HEK293T (cell line): ENCODE measurements around the gene SLC25A17.
"Not testable (repeated sequence)": the region's sequence is repeated elsewhere in the genome, so short reads cannot be mapped to it uniquely, and the experiment has no call there.

ENCODE experiments used
- CTCF ChIA-PET: fragments of 350-600 bp; formaldehyde crosslinking; extraction: SDS; loops from one replicate; lab custom pipeline; 2021; ENCODE audit warnings: antibody characterized with exemption, inconsistent platforms; lab: Yijun Ruan, JAX
- POLR2A ChIA-PET: fragments of 350-600 bp; formaldehyde crosslinking; extraction: SDS; loops from one replicate; lab custom pipeline; 2020; ENCODE audit warnings: antibody characterized with exemption, inconsistent platforms; lab: Yijun Ruan, JAX
- DNase-seq: peaks from one replicate; pipeline ENCODE4 v3.0.0; 2012; ENCODE audit warnings: mixed read lengths; ENCODE audit errors: extremely low spot score
- ARNT ChIP-seq: fragments of 450-650 bp; IDR thresholded peaks from 2 replicates; pipeline ENCODE4 v1.6.1; 2017; ENCODE audit warnings: mild to moderate bottlenecking
- BHLHE40 ChIP-seq: fragments of 450-650 bp; IDR thresholded peaks from 2 replicates; pipeline ENCODE4 v1.6.1; 2016; ENCODE audit warnings: mild to moderate bottlenecking, moderate library complexity, borderline replicate concordance
- CTBP1 ChIP-seq: fragments of 450-650 bp; IDR thresholded peaks from 2 replicates; pipeline ENCODE4 v1.6.1; 2016; ENCODE audit warnings: borderline replicate concordance
- ELF4 ChIP-seq: fragments of 450-650 bp; IDR thresholded peaks from 2 replicates; pipeline ENCODE4 v1.6.1; 2017; ENCODE audit warnings: antibody characterized with exemption
- FOXA1 ChIP-seq: fragments of 450-650 bp; IDR thresholded peaks from 2 replicates; pipeline ENCODE4 v1.6.1; 2016; ENCODE audit warnings: mild to moderate bottlenecking
- FOXK2 ChIP-seq: fragments of 450-650 bp; IDR thresholded peaks from 2 replicates; pipeline ENCODE4 v1.6.1; 2016; ENCODE audit warnings: mild to moderate bottlenecking
- FOXM1 ChIP-seq: fragments of 450-650 bp; IDR thresholded peaks from 2 replicates; pipeline ENCODE4 v1.6.1; 2017; ENCODE audit warnings: mild to moderate bottlenecking, borderline replicate concordance
- HDGF ChIP-seq: fragments of 450-650 bp; IDR thresholded peaks from 2 replicates; pipeline ENCODE4 v1.6.1; 2017; ENCODE audit warnings: antibody characterized with exemption, borderline replicate concordance
- L3MBTL2 ChIP-seq: fragments of 450-650 bp; conservative IDR thresholded peaks from 2 replicates; pipeline ENCODE4 v1.6.1; 2016; ENCODE audit warnings: mild to moderate bottlenecking
- LEF1 ChIP-seq: fragments of 450-650 bp; IDR thresholded peaks from 2 replicates; pipeline ENCODE4 v1.6.1; 2017; ENCODE audit warnings: mild to moderate bottlenecking, borderline replicate concordance
- NFRKB ChIP-seq: fragments of 450-650 bp; IDR thresholded peaks from 2 replicates; pipeline ENCODE4 v1.6.1; 2016; ENCODE audit warnings: mild to moderate bottlenecking, moderate library complexity
- PKNOX1 ChIP-seq: fragments of 450-650 bp; IDR thresholded peaks from 2 replicates; pipeline ENCODE4 v1.6.1; 2016
- SP1 ChIP-seq: fragments of 450-650 bp; IDR thresholded peaks from 2 replicates; pipeline ENCODE4 v1.6.1; 2017
- SUZ12 ChIP-seq: fragments of 450-650 bp; IDR thresholded peaks from 2 replicates; pipeline ENCODE4 v1.6.1; 2016; ENCODE audit warnings: mild to moderate bottlenecking
- TARDBP ChIP-seq: fragments of 450-650 bp; IDR thresholded peaks from 2 replicates; pipeline ENCODE4 v1.6.1; 2016
- ZNF384 ChIP-seq: fragments of 450-650 bp; IDR thresholded peaks from 2 replicates; pipeline ENCODE4 v1.6.1; 2016

SLC25A17 gene

DNA sequence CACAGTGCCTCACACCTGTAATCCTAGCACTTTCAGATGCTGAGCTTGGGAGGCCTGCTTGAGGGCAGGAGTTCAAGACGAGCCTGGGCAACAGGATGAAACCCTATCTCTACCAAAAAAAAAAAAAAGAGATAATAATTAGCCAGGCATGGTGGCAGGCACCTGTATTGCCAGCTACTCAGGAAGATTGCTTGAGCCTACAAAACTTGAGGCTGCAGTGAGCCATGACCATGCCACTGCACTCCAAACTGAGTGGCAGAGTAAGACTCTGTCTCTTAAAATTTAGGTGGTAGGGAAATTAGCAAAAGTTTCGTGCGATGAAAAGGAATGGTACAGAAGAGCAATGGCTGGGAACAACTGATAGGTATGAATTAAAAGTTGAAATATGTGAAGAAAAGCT, 19.3 kb upstream of the SLC25A17 start:
- ChIA-PET POLR2A (no interaction called here), CTCF (interaction anchor here (0.6 kb wide), 2 partner anchors 12 to 902 kb away, joined by 5 to 7 read pairs; no protein-coding TSS in a partner anchor)
- TF ChIP-seq L3MBTL2 (no peak), CTBP1 (no peak), SP1 (no peak), NFRKB (no peak), BHLHE40 (no peak), PKNOX1 (no peak), HDGF (no peak), TARDBP (no peak), LEF1 (no peak)
- no peak for DNase-seq

DNA sequence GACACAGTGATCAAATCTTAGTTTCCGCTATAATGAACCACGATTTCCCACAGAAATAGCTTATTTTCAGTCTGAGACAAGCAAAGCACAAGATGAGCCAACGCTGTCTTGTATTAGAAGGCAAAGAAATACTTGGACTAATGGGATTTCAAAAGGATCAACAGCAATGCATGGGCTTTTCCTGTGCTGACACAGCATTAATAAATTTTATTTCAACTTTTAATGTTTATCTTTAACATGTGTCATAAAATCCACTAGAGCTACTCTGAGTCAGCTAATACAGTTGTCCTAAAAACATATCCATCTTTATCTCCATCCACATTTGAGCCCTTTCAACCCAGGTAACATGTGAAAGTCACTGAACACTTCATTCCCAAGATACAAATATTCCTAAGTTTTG, 15.5 kb upstream of the SLC25A17 start:
- POLR2A ChIA-PET = no interaction called here
- CTCF ChIA-PET = no interaction called here
- DNase-seq = no peak
- TF ChIP-seq BHLHE40 (no peak), NFRKB (no peak), HDGF (no peak), ZNF384 (no peak), FOXA1 (no peak), SUZ12 (no peak), FOXK2 (no peak), TARDBP (no peak), L3MBTL2 (no peak), CTBP1 (no peak), LEF1 (no peak)

DNA sequence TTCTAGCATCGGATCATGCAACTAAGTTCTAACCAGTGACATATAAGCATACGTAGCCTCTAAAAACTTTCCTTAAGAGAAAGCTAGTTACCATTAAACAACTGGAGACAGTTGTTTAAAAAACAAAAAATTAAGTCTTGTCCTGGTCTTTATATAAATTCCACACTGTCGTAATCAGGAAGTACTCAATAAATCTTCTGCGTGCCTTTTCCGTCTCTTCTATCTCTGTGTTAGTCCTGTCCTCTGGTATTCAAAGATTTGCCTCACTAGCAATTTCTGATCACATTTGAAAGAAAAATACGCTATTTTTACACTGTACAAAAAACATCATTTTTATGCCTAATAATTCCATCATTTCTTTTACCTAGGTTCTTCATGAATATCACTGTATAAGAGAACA, 10.0 kb upstream of the SLC25A17 start:
- no peak for DNase-seq
- no peak for TF ChIP-seq HDGF
- no peak for TF ChIP-seq FOXK2
- TF ChIP-seq ELF4 = no peak
- no peak for TF ChIP-seq L3MBTL2
- TF ChIP-seq LEF1 = no peak
- CTCF ChIA-PET = no interaction called here
- POLR2A ChIA-PET = interaction anchor here (0.6 to 1.0 kb wide), 2 partner anchors 10 to 88 kb away, joined by 3 read pairs; partner anchors contain the start of gene SLC25A17

DNA sequence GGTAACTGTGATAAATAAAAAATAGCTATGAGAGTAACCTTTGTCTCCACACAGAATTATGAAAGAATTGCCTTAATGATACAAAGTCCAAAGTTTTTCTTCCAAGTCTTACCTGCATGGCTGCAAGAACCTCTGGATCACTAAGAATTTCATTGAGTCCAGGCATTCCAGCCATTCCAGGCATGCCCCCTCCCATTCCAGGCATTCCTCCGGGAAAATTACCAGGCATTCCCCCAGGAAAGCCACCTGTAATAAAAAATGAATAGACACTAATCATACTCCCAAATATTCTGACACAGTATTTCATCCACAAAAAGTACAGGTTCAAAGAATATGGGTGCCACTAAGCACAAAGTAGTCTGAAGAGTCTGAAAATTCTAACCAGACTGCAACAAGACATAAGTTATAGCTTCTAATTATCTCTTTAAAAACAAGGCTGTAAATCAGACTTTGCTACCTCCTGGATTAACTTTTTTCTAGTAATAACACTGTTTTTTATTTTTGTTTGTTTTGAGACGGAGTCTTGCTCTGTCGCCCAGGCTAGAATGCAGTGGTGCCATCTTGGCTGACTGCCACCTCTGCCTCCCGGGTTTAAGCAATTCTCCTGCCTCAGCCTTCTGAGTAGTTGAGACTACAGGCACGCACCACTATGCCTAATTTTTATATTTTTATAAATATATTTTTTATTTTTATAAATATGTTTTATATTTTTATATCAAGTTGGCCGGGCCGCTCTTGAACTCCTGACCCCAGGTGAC, 8.0 kb upstream of the SLC25A17 start:
- TF ChIP-seq CTBP1 = no peak
- no peak for TF ChIP-seq SUZ12
- TF ChIP-seq HDGF = no peak
- no peak for TF ChIP-seq L3MBTL2
- no peak for TF ChIP-seq SP1
- no peak for TF ChIP-seq TARDBP
- TF ChIP-seq BHLHE40 = no peak
- no peak for TF ChIP-seq PKNOX1
- TF ChIP-seq FOXM1 = no peak
- TF ChIP-seq FOXK2 = no peak
- no peak for TF ChIP-seq LEF1
- no peak for TF ChIP-seq ARNT
- TF ChIP-seq FOXA1 = no peak
- no peak for TF ChIP-seq ELF4
- no peak for TF ChIP-seq ZNF384
- TF ChIP-seq NFRKB = no peak

DNA sequence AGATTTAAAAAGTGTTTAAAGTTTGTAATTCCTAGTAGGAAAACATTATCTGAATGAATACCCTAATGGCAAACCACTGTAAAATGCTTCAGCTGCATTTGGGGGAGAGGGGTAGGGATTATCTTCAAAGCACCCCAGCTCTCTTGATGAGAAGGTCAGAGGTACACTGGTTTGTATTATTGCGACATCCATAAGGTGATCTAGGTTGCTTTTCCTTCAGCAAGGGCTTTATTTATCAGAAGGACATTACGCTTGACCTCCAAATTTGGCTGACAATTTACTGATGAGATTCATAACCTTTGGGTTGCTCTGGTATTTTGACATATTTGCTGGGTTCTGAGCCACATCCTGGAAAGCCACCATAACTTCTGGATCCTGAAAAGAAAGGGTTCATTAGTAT, 7.1 kb upstream of the SLC25A17 start:
- CTCF ChIA-PET = interaction anchor here (0.5 kb wide), 1 partner anchor 13 kb away, joined by 5 read pairs; no protein-coding TSS in a partner anchor
- POLR2A ChIA-PET = not testable (repeated sequence)

More for the DNA sequence above, 8.0 kb upstream of the SLC25A17 start:
- CTCF ChIA-PET = interaction anchor here (0.5 kb wide), 1 partner anchor 12 kb away, joined by 5 read pairs; no protein-coding TSS in a partner anchor
- DNase-seq = no peak
- POLR2A ChIA-PET = no interaction called here

DNA sequence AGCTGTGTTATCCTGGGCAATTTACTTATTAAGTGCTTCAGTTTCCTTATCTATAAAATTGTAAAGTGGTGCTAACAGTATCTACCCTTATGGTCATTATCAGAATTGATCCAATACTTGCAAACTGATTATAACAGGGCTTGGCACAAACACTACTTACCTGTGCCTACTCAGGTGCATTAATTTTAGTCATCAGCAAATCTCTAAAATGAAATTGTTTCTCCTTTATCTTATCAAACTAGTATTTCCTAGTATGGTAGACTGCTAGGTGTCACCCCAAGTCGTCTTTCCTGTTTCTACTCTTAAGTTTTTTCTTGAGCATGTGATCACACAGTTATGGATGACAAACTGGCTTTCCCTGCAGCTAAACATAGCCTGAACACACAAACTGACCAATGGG, 4.3 kb upstream of the SLC25A17 start:
- POLR2A ChIA-PET = no interaction called here
- TF ChIP-seq SP1 = no peak
- TF ChIP-seq ARNT = no peak
- no peak for TF ChIP-seq ZNF384
- TF ChIP-seq NFRKB = no peak
- TF ChIP-seq PKNOX1 = no peak
- no peak for TF ChIP-seq ELF4
- TF ChIP-seq FOXM1 = no peak
- TF ChIP-seq CTBP1 = no peak
- CTCF ChIA-PET = no interaction called here
- DNase-seq = no peak

More for the DNA sequence above, 7.1 kb upstream of the SLC25A17 start:
- DNase-seq = not testable (repeated sequence)
